ENCODE measurements around the gene CASKIN1. TPM values are rescaled to one million over a fixed set of nuclear protein-coding genes. Genes with fewer than 3 reads are reported as not detected.

The CASKIN1 gene
- total RNA-seq, 2 donors from 2014 or later = 8.2 to 9.7 TPM

DNA sequence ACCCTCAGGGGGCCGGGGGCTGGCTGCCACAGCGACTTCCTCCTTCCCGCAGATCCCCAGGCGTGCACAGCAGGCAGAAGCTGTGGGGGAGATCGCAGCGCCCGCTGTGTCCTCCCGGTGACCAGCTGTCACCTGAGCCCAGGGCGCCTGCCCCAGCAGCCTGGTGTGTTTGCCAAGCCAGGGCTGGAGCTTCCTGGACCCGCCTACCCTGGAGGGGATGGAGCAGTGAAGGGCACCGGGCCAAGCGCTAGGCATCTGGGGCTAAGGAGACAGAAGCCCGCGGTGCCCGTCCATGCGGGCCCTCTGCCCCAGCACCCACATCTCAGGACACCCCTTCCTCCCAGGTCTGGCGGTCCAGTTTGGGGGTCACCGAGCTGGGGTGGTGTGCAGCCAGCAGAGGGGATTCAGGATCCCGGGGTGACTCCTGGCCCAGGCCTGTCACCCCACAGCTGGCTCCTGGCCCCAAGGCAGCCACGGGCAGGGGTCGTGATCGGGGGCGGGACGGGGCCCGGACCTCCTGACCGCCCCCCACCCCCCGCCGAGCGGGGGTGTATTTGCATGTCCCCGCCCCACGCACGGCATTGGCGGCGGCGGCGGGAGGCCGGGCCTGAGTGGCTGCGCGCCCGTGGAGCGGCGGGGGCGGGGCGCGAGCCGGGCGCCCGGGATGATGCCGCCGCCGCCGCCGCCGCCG lies 48.3 kb downstream of the CASKIN1 start, which contains the start of gene RAB26:
Gene RAB26 (plus strand): TSS at position 645 of the 691 bp plus-strand sequence. CDS start 159 bp downstream, outside the sequence.
- TF ChIP-seq, protein P1, sequence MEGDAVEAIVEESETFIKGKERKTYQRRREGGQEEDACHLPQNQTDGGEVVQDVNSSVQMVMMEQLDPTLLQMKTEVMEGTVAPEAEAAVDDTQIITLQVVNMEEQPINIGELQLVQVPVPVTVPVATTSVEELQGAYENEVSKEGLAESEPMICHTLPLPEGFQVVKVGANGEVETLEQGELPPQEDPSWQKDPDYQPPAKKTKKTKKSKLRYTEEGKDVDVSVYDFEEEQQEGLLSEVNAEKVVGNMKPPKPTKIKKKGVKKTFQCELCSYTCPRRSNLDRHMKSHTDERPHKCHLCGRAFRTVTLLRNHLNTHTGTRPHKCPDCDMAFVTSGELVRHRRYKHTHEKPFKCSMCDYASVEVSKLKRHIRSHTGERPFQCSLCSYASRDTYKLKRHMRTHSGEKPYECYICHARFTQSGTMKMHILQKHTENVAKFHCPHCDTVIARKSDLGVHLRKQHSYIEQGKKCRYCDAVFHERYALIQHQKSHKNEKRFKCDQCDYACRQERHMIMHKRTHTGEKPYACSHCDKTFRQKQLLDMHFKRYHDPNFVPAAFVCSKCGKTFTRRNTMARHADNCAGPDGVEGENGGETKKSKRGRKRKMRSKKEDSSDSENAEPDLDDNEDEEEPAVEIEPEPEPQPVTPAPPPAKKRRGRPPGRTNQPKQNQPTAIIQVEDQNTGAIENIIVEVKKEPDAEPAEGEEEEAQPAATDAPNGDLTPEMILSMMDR (conservative IDR thresholded peaks at IDR 0.05) = no peak
- Histone ChIP-seq H3K27ac (ENCODE audit: low read depth, low read length) (peak within 1 kb of the TSS; percentile 36), H3K4me1 (ENCODE audit: control insufficient read depth, insufficient read depth, low read length) (peaks cover 23% of the 10 kb centered on the region), H3K9me3 (ENCODE audit: control insufficient read depth, low read length) (no peaks in the 10 kb centered on the region), H3K9ac (ENCODE audit: extremely low read depth, low read length, poor library complexity, severe bottlenecking) (peak within 1 kb of the TSS; percentile 30), H3K27me3 (ENCODE audit: control insufficient read depth, insufficient read depth, low read length, poor library complexity, severe bottlenecking) (no peaks in the 10 kb centered on the region), H3K4me3 (ENCODE audit: low read length) (peak within 1 kb of the TSS; percentile 73), H3K36me3 (ENCODE audit: control insufficient read depth, insufficient read depth, low read length) (peaks cover 18% of the 10 kb centered on the region)
- H3K27ac Mint-ChIP-seq = no peak within 1 kb of the TSS
- H3K4me3 Mint-ChIP-seq = peak within 1 kb of the TSS; percentile 54
- peaks cover 11% of the 10 kb centered on the region for H3K36me3 Mint-ChIP-seq (ENCODE audit: low read depth)
- DNase-seq = peak; percentile 93
- no peaks in the 10 kb centered on the region for H3K9me3 Mint-ChIP-seq
- H3K27me3 Mint-ChIP-seq (ENCODE audit: insufficient read depth) = peaks cover 16% of the 10 kb centered on the region
- WGBS, 2 experiments (ENCODE audit: insufficient coverage in 1 of 2, insufficient read length in 1 of 2) = 10 to 26% methylated on average over 15 to 55 of the region's 55 CpGs
- peaks cover 24% of the 10 kb centered on the region for H3K4me1 Mint-ChIP-seq

DNA sequence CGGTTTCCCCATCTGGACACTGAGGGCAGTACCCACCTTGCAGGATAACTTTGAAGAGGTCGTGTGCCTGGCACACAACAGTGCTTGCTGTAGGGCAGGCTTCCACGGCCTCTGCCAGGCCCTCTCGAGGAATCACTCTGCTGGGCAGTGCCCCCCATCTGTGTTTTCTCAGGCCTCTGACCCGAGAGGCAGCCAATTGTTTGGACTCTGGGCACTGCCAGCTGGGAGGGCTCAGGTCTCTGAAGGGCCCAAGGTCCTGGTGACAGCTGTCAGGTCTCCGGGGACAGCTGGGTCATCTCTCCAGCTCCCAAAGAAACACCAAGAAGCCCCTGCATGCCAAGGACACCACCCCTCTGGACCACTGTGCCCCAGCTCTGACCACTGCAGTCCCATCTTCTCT lies 49.0 kb downstream of the CASKIN1 start:
- no peaks in the 10 kb centered on the region for H3K9me3 ChIP-seq (ENCODE audit: control insufficient read depth, low read length)
- peaks cover 10% of the 10 kb centered on the region for H3K36me3 ChIP-seq (ENCODE audit: control insufficient read depth, insufficient read depth, low read length)
- H3K4me3 Mint-ChIP-seq = no peak overlapping the region
- H3K27ac ChIP-seq (ENCODE audit: low read depth, low read length) = peak overlapping the region; percentile 36
- peaks cover 24% of the 10 kb centered on the region for H3K4me1 Mint-ChIP-seq
- H3K27me3 ChIP-seq (ENCODE audit: control insufficient read depth, insufficient read depth, low read length, poor library complexity, severe bottlenecking) = no peaks in the 10 kb centered on the region
- TF ChIP-seq, protein P1 (conservative IDR thresholded peaks at IDR 0.05) = no peak
- peaks cover 8% of the 10 kb centered on the region for H3K36me3 Mint-ChIP-seq (ENCODE audit: low read depth)
- H3K9ac ChIP-seq (ENCODE audit: extremely low read depth, low read length, poor library complexity, severe bottlenecking) = no peak overlapping the region
- H3K27me3 Mint-ChIP-seq (ENCODE audit: insufficient read depth) = peaks cover 16% of the 10 kb centered on the region
- no peak overlapping the region for H3K27ac Mint-ChIP-seq
- peaks cover 23% of the 10 kb centered on the region for H3K4me1 ChIP-seq (ENCODE audit: control insufficient read depth, insufficient read depth, low read length)
- no peak overlapping the region for H3K4me3 ChIP-seq (ENCODE audit: low read length)
- no peaks in the 10 kb centered on the region for H3K9me3 Mint-ChIP-seq
- no peak for DNase-seq
- 87 to 93% methylated on average over 6 of the region's 6 CpGs for WGBS, 2 experiments (ENCODE audit: insufficient coverage in 1 of 2, insufficient read length in 1 of 2)

GRCh38 chr16:2145843-2146242 lies 50.6 kb downstream of the CASKIN1 start:
- no peak overlapping the region for H3K27ac Mint-ChIP-seq

More at GRCh38 chr16:2145843-2146242, 50.6 kb downstream of the CASKIN1 start:
- peaks cover 14% of the 10 kb centered on the region for H3K4me1 ChIP-seq (ENCODE audit: control insufficient read depth, insufficient read depth, low read length)
- H3K27ac ChIP-seq (ENCODE audit: low read depth, low read length) = no peak overlapping the region
- no peak for DNase-seq
- peaks cover 12% of the 10 kb centered on the region for H3K4me1 Mint-ChIP-seq
- H3K9me3 ChIP-seq (ENCODE audit: control insufficient read depth, low read length) = no peaks in the 10 kb centered on the region
- 74 to 78% methylated on average over 5 of the region's 5 CpGs for WGBS, 2 experiments (ENCODE audit: insufficient coverage in 1 of 2, insufficient read length in 1 of 2)
- H3K9ac ChIP-seq (ENCODE audit: extremely low read depth, low read length, poor library complexity, severe bottlenecking) = no peak overlapping the region
- H3K4me3 ChIP-seq (ENCODE audit: low read length) = no peak overlapping the region
- H3K27me3 Mint-ChIP-seq (ENCODE audit: insufficient read depth) = peaks cover 16% of the 10 kb centered on the region
- no peaks in the 10 kb centered on the region for H3K9me3 Mint-ChIP-seq
- TF ChIP-seq, protein P1 (conservative IDR thresholded peaks at IDR 0.05) = no peak
- H3K36me3 ChIP-seq (ENCODE audit: control insufficient read depth, insufficient read depth, low read length) = no peaks in the 10 kb centered on the region
- no peak overlapping the region for H3K4me3 Mint-ChIP-seq
- no peaks in the 10 kb centered on the region for H3K36me3 Mint-ChIP-seq (ENCODE audit: low read depth)
- no peaks in the 10 kb centered on the region for H3K27me3 ChIP-seq (ENCODE audit: control insufficient read depth, insufficient read depth, low read length, poor library complexity, severe bottlenecking)
